NT2/D1 (cell line): Measurements from ENCODE around the gene PEX5L.

ENCODE experiments used
- SUZ12 ChIP-seq: IDR thresholded peaks from 2 replicates; pipeline ENCODE4 v1.6.1; 2011; ENCODE audit not compliant: insufficient read length, insufficient read depth; ENCODE audit errors: extremely low read depth
- YY1 ChIP-seq: IDR thresholded peaks from 2 replicates; pipeline ENCODE4 v1.6.1; 2011; ENCODE audit not compliant: insufficient read length, insufficient read depth
- ZNF274 ChIP-seq: IDR thresholded peaks from 2 replicates; pipeline ENCODE4 v1.6.1; 2011; ENCODE audit warnings: mild to moderate bottlenecking, low read depth, low read length

- TF ChIP-seq ZNF274 (no peak), SUZ12 (no peak), YY1 (no peak)
These were observed 214.4 kb downstream of the PEX5L start for GRCh38 chr3:179822296-179822695.
